DMS53 treated with DMSO at 0.1 percent for 48 hours (cell line): ENCODE measurements around the gene CYRIA.

Experiments used
- DNase-seq: peaks from one replicate; lab custom pipeline; 2025; ENCODE audit not compliant: unreplicated experiment; lab: John Stamatoyannopoulos, UW

CYRIA gene

GRCh38 chr2:16632598-16632997 lies 33.0 kb downstream of the CYRIA start:
- DNase-seq: peak; percentile 60

GRCh38 chr2:16630463-16630862 lies 35.2 kb downstream of the CYRIA start:
- no peak for DNase-seq

- no peak for DNase-seq
Measured at GRCh38 chr2:16629770-16630169, 35.9 kb downstream of the CYRIA start.

GRCh38 chr2:16629044-16629443 lies 36.6 kb downstream of the CYRIA start:
- no peak for DNase-seq

- DNase-seq: no peak
Measured at GRCh38 chr2:16628314-16628713, 37.3 kb downstream of the CYRIA start.

- no peak for DNase-seq
Measured at GRCh38 chr2:16626997-16627605, 38.5 kb downstream of the CYRIA start.

GRCh38 chr2:16626497-16626896 lies 39.1 kb downstream of the CYRIA start:
- no peak for DNase-seq

- no peak for DNase-seq
Measured at GRCh38 chr2:16625759-16626158, 39.9 kb downstream of the CYRIA start.

GRCh38 chr2:16625201-16625729 lies 40.4 kb downstream of the CYRIA start:
- DNase-seq: no peak

GRCh38 chr2:16624436-16624780 lies 41.2 kb downstream of the CYRIA start:
- DNase-seq: no peak

GRCh38 chr2:16623564-16624435 lies 41.8 kb downstream of the CYRIA start:
- DNase-seq: no peak

GRCh38 chr2:16623031-16623430 lies 42.6 kb downstream of the CYRIA start:
- no peak for DNase-seq

- DNase-seq: no peak
Measured at GRCh38 chr2:16622399-16622968, 43.1 kb downstream of the CYRIA start.

GRCh38 chr2:16621316-16621715 lies 44.3 kb downstream of the CYRIA start:
- no peak for DNase-seq

- no peak for DNase-seq
Measured at GRCh38 chr2:16620590-16620989, 45.0 kb downstream of the CYRIA start.

GRCh38 chr2:16619576-16620245 lies 45.9 kb downstream of the CYRIA start:
- DNase-seq: no peak

GRCh38 chr2:16617282-16618266 lies 48.1 kb downstream of the CYRIA start:
- DNase-seq: no peak
